ENCODE measurements around the gene RPS15A.
"Not testable (repeated sequence)": the region's sequence is repeated elsewhere in the genome, so short reads cannot be mapped to it uniquely, and the experiment has no call there.

Gene RPS15A

GRCh38 chr16:18796377-18796776, 6.2 kb upstream of the RPS15A start:
- DNase-seq (ENCODE audit: low read depth), result no peak

GRCh38 chr16:18792836-18793433, 2.8 kb upstream of the RPS15A start:
- no peak for DNase-seq (ENCODE audit: low read depth)

GRCh38 chr16:18789515-18789849, 652 bp downstream of the RPS15A start:
- DNase-seq (ENCODE audit: low read depth), result no peak

- no peak for DNase-seq (ENCODE audit: low read depth)
Measured at GRCh38 chr16:18788828-18789514, 1.2 kb downstream of the RPS15A start.

- DNase-seq (ENCODE audit: low read depth), result no peak
Measured at GRCh38 chr16:18784917-18785623, 5.1 kb downstream of the RPS15A start.

- no peak for DNase-seq (ENCODE audit: low read depth)
Measured at GRCh38 chr16:18783430-18784341, 6.4 kb downstream of the RPS15A start.

- no peak for DNase-seq (ENCODE audit: low read depth)
Measured at GRCh38 chr16:18782697-18783429, 7.3 kb downstream of the RPS15A start.

- not testable (repeated sequence) for DNase-seq (ENCODE audit: low read depth)
Measured at GRCh38 chr16:18781232-18781631, 8.9 kb downstream of the RPS15A start.

- DNase-seq (ENCODE audit: low read depth), result not testable (repeated sequence)
Measured at GRCh38 chr16:18780460-18781026, 9.6 kb downstream of the RPS15A start.

- not testable (repeated sequence) for DNase-seq (ENCODE audit: low read depth)
Measured at GRCh38 chr16:18777664-18778063, 12.5 kb downstream of the RPS15A start.

- DNase-seq (ENCODE audit: low read depth), result not testable (repeated sequence)
Measured at GRCh38 chr16:18776334-18776733, 13.8 kb downstream of the RPS15A start.

GRCh38 chr16:18774651-18775050, 15.5 kb downstream of the RPS15A start:
- DNase-seq (ENCODE audit: low read depth), result not testable (repeated sequence)

- not testable (repeated sequence) for DNase-seq (ENCODE audit: low read depth)
Measured at GRCh38 chr16:18772171-18772570, 18.0 kb downstream of the RPS15A start.

- DNase-seq (ENCODE audit: low read depth), result not testable (repeated sequence)
Measured at GRCh38 chr16:18770336-18770962, 19.7 kb downstream of the RPS15A start.

GRCh38 chr16:18767217-18767616, 22.9 kb downstream of the RPS15A start:
- DNase-seq (ENCODE audit: low read depth), result not testable (repeated sequence)

GRCh38 chr16:18762713-18763112, 27.4 kb downstream of the RPS15A start:
- not testable (repeated sequence) for DNase-seq (ENCODE audit: low read depth)

GRCh38 chr16:18759598-18760520, 30.3 kb downstream of the RPS15A start:
- not testable (repeated sequence) for DNase-seq (ENCODE audit: low read depth)

- DNase-seq (ENCODE audit: low read depth), result not testable (repeated sequence)
Measured at GRCh38 chr16:18757960-18758660, 32.0 kb downstream of the RPS15A start.

GRCh38 chr16:18756639-18757038, 33.5 kb downstream of the RPS15A start:
- DNase-seq (ENCODE audit: low read depth), result not testable (repeated sequence)
